Adipose tissue (tissue), 3 donors: ENCODE results near the gene PAX2. TPM values are rescaled to one million over a fixed set of nuclear protein-coding genes. Genes with fewer than 3 reads are reported as not detected.

Source experiments
- H3K27ac ChIP-seq: one replicate; pipeline ENCODE4 v1.5.1; 2013; ENCODE audit warnings: low read depth, low read length
- WGBS, 3 donors: extraction: QIAGEN DNeasy Blood & Tissue Kit; methylation state at CpG; one replicate each; pipeline ENCODE4 v1.1.7; 2013; 5-methylcytosine and 5-hydroxymethylcytosine counted together
- polyA plus RNA-seq, 3 donors: library from polyadenylated mRNA; stranded (reverse); fragments of 200-250 nt; gene quantifications; one replicate each; pipeline ENCODE4 v1.2.3, GENCODE V29; 2013
- donor health status: healthy with polysubstance abuse.
- donor health status: Bipolar disorder and iron deficiency.
- donor health status: healthy.

The PAX2 gene
- polyA plus RNA-seq, 3 donors = 0.17 TPM; not detected in 2

DNA sequence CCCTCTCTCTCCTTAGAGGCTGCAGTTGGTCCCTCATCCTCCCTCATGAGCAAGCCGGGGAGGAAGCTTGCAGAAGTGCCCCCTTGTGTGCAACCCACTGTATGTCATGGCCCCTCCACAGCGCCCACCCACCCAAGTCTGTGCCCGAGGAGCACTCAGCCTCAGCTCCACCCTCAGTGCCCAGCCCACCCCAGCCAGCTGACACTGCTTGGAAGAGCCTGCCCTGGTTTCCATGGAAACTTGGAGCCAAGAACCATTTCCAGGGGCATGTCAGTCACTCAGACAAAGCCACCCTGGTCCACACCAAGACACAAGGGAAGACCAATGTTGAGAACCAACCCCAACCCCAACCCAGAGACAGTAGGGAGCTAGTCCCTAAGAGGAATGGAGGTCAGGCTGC is 79.5 kb downstream of the PAX2 start:
- 54 to 64% (median 58%) methylated on average over 3 of the region's 3 CpGs for WGBS, 3 donors
- no peak overlapping the region for H3K27ac ChIP-seq

- H3K27ac ChIP-seq = no peak overlapping the region
- 19 to 42% (median 27%) methylated on average over 2 of the region's 2 CpGs for WGBS, 3 donors
These were observed 80.0 kb downstream of the PAX2 start for GRCh38 chr10:100825325-100825875.

GRCh38 chr10:100826031-100826651 is 80.8 kb downstream of the PAX2 start:
- H3K27ac ChIP-seq = no peak overlapping the region
- 3 to 19% (median 6%) methylated on average over 25 to 27 of the region's 27 CpGs for WGBS, 3 donors

DNA sequence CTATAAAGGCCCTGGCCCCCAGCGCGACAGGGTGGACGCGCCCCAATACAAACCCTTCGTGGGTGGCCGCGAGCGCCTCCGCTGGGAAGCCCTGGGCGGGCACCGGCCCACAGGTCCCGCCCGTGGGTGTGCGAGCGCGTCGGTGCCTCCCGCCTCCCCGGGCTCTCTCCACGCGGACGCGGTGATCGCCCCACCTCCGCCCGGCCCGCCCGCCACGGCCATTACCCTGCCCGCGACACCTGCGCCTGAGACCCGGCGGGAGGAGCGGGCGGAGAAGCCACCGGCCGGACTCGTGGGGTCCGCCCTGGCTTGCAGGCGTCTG is 81.2 kb downstream of the PAX2 start:
- WGBS, 3 donors = 2 to 3% (median 2%) methylated on average over 30 to 41 of the region's 41 CpGs

DNA sequence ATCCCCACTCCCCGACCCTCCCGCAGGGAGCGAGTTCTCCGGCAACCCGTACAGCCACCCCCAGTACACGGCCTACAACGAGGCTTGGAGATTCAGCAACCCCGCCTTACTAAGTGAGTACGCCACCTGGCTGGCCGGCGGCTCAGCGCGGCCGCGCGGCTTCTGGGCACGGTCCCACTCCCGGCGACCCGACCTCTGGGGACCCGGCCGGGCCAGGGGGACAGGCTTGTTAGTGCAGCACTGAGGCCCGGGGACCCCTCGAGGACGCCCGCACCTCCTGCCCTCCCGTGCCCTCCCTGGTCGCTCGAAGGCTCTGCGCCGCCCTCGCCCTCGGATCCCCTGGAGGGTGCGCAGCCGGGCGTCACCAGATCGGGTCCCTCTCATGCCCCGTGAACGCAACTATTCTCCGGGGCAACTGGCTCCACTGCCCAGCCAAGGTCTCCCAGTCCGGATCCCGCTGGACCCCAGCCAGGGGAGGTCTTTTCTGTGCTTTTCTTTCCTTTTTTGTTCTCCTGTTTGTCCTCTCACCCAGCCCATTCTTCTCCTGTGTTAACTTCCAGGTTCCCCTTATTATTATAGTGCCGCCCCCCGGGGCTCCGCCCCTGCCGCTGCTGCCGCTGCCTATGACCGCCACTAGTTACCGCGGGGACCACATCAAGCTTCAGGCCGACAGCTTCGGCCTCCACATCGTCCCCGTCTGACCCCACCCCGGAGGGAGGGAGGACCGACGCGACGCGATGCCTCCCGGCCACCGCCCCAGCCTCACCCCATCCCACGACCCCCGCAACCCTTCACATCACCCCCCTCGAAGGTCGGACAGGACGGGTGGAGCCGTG is 81.8 kb downstream of the PAX2 start:
- WGBS, 3 donors = 1 to 2% (median 2%) methylated on average over 55 to 68 of the region's 68 CpGs
- H3K27ac ChIP-seq = no peak overlapping the region

More for the DNA sequence above, 81.2 kb downstream of the PAX2 start:
- H3K27ac ChIP-seq = no peak overlapping the region

DNA sequence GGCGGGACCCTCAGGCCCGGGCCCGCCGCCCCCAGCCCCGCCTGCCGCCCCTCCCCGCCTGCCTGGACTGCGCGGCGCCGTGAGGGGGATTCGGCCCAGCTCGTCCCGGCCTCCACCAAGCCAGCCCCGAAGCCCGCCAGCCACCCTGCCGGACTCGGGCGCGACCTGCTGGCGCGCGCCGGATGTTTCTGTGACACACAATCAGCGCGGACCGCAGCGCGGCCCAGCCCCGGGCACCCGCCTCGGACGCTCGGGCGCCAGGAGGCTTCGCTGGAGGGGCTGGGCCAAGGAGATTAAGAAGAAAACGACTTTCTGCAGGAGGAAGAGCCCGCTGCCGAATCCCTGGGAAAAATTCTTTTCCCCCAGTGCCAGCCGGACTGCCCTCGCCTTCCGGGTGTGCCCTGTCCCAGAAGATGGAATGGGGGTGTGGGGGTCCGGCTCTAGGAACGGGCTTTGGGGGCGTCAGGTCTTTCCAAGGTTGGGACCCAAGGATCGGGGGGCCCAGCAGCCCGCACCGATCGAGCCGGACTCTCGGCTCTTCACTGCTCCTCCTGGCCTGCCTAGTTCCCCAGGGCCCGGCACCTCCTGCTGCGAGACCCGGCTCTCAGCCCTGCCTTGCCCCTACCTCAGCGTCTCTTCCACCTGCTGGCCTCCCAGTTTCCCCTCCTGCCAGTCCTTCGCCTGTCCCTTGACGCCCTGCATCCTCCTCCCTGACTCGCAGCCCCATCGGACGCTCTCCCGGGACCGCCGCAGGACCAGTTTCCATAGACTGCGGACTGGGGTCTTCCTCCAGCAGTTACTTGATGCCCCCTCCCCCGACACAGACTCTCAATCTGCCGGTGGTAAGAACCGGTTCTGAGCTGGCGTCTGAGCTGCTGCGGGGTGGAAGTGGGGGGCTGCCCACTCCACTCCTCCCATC is 82.7 kb downstream of the PAX2 start:
- WGBS, 3 donors = 1 to 3% (median 2%) methylated on average over 59 to 69 of the region's 69 CpGs
- H3K27ac ChIP-seq = no peak overlapping the region

GRCh38 chr10:100828738-100829096 is 83.3 kb downstream of the PAX2 start:
- H3K27ac ChIP-seq = no peak overlapping the region
- 1 to 5% (median 2%) methylated on average over 6 to 20 of the region's 20 CpGs for WGBS, 3 donors

GRCh38 chr10:100829097-100829870 is 83.9 kb downstream of the PAX2 start:
- no peak overlapping the region for H3K27ac ChIP-seq
- WGBS, 3 donors = 3 to 6% (median 6%) methylated on average over 58 of the region's 58 CpGs

GRCh38 chr10:100829933-100830727 is 84.7 kb downstream of the PAX2 start:
- no peak overlapping the region for H3K27ac ChIP-seq
- 5 to 16% (median 8%) methylated on average over 44 of the region's 44 CpGs for WGBS, 3 donors

DNA sequence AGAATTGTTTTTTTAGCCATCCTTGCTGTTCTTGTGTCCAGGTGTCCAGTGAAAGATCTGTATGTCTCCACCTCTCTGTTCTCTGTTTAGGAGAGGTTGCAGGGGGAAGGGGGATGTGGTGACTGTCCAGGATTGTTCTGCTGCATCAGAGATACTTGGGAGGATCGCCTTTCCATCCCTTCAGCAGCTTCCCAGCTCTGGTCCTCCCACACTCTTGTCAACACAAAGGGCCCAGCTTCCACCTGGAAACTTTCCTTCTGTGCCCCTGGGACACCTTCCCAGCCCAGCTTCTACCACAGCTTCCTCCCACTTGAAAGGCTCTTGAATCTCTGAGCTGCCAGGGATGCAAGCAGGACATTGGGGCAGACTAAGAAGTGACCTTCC is 85.3 kb downstream of the PAX2 start:
- WGBS, 3 donors = 8 to 43% (median 13%) methylated on average over 1 of the region's 1 CpG
- no peak overlapping the region for H3K27ac ChIP-seq

GRCh38 chr10:100831742-100832141 is 86.4 kb downstream of the PAX2 start:
- WGBS, 3 donors = 67 to 100% (median 93%) methylated on average over 1 of the region's 1 CpG
- H3K27ac ChIP-seq = no peak overlapping the region

DNA sequence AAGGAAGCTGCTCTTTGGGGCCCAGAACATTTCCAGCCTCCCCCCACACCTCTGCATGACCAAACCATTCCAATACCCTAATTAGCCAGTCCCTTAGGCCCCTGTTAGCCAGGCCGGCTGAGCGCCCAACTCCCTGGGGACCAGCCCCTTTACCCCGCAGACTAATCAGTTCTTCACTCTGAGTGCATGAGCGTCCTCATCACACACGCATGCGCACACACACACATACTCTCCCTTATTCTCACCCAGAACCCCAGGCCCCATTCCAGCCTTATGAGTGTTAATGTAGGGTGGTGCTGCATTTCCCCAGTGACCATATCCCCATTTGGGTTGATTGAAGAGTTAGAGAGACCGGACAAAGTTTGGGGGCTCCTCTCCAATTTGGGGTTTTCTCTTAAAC is 90.4 kb downstream of the PAX2 start:
- WGBS, 3 donors = 81 to 90% (median 82%) methylated on average over 7 of the region's 7 CpGs

DNA sequence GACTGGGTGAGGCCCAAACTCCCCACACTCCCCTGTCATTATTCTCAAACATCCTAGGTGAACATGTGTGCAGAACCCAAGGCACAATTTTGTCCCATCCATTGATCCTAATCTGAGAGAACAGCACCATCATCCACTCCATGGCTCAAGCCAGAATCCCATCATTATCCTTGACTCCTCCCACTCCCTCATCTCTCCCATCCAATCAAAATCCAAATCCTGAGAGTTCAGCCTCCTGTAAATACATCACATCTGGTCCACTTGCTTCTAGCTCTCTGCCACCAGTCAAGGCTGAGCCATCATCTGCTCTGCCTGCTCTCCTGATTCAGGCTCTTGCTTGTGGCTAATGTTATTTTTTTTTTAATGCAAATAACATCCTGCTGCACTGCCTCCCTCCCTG is 91.5 kb downstream of the PAX2 start:
- H3K27ac ChIP-seq = no peak overlapping the region

More for the DNA sequence above, 90.4 kb downstream of the PAX2 start:
- H3K27ac ChIP-seq = no peak overlapping the region

DNA sequence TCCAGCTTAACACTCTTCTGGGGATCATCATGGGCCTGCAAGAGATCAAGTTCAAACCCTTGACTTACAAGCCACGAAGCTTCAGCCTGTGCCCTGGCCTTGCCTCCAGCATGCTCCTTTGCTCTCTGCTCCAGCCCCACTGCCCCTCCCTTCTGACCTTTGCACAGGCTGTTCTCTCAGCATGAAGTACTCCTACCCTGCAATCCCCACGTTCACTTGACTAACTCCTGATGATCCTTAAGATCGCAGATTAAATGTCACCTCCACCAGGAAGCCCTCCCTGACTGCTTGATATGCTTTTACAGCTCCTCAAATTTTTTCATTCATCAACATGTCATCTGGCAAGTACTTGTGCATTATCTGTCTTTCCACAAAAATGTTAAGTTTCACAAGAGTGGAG is 91.9 kb downstream of the PAX2 start:
- H3K27ac ChIP-seq = no peak overlapping the region
- WGBS, 3 donors = 52 to 68% (median 52%) methylated on average over 3 of the region's 3 CpGs

- 66 to 76% (median 72%) methylated on average over 3 of the region's 3 CpGs for WGBS, 3 donors
- H3K27ac ChIP-seq = no peak overlapping the region
These were observed 93.6 kb downstream of the PAX2 start for GRCh38 chr10:100838986-100839385.

GRCh38 chr10:100841528-100841927 is 96.1 kb downstream of the PAX2 start:
- no peak overlapping the region for H3K27ac ChIP-seq
- WGBS, 3 donors = 84 to 93% (median 90%) methylated on average over 3 of the region's 3 CpGs

GRCh38 chr10:100847440-100847839 is 102.1 kb downstream of the PAX2 start:
- 49 to 70% (median 68%) methylated on average over 5 of the region's 5 CpGs for WGBS, 3 donors

More at GRCh38 chr10:100847440-100847839, 102.1 kb downstream of the PAX2 start:
- H3K27ac ChIP-seq = no peak overlapping the region
